ENCODE results near the gene GAS7.

Gene GAS7

GRCh38 chr17:9979463-9979995 is 218.9 kb downstream of the GAS7 start:
- no peak for DNase-seq (ENCODE audit: low spot score)
- no peak for TF ChIP-seq CTCF (IDR thresholded peaks at IDR 0.05; ENCODE audit: extremely low read depth, missing control alignments)

GRCh38 chr17:9977180-9977575 is 221.2 kb downstream of the GAS7 start:
- no peak for DNase-seq (ENCODE audit: low spot score)
- no peak for TF ChIP-seq CTCF (IDR thresholded peaks at IDR 0.05; ENCODE audit: extremely low read depth, missing control alignments)

- no peak for TF ChIP-seq CTCF (IDR thresholded peaks at IDR 0.05; ENCODE audit: extremely low read depth, missing control alignments)
- DNase-seq (ENCODE audit: low spot score): no peak
Measured at GRCh38 chr17:9976283-9977179, 221.9 kb downstream of the GAS7 start.

GRCh38 chr17:9974448-9975381 is 223.7 kb downstream of the GAS7 start:
- TF ChIP-seq CTCF (IDR thresholded peaks at IDR 0.05; ENCODE audit: extremely low read depth, missing control alignments): no peak
- no peak for DNase-seq (ENCODE audit: low spot score)

GRCh38 chr17:9973669-9974447 is 224.5 kb downstream of the GAS7 start:
- DNase-seq (ENCODE audit: low spot score): no peak
- no peak for TF ChIP-seq CTCF (IDR thresholded peaks at IDR 0.05; ENCODE audit: extremely low read depth, missing control alignments)

- DNase-seq (ENCODE audit: low spot score): no peak
Measured at GRCh38 chr17:9971991-9972390, 226.4 kb downstream of the GAS7 start.

More at GRCh38 chr17:9971991-9972390, 226.4 kb downstream of the GAS7 start:
- no peak for TF ChIP-seq CTCF (IDR thresholded peaks at IDR 0.05; ENCODE audit: extremely low read depth, missing control alignments)

Measured in GM20000 (cell line).